Adipose tissue (tissue), 3 donors: ENCODE data around the gene ABHD17B. TPM values are rescaled to one million over a fixed set of nuclear protein-coding genes. Genes with fewer than 3 reads are reported as not detected.

ENCODE experiments used
- H3K27ac ChIP-seq: one replicate; pipeline ENCODE4 v1.5.1; 2013; ENCODE audit warnings: low read depth, low read length
- WGBS, 3 donors: extraction: QIAGEN DNeasy Blood & Tissue Kit; methylation state at CpG; one replicate each; pipeline ENCODE4 v1.1.7; 2013; 5-methylcytosine and 5-hydroxymethylcytosine counted together
- polyA plus RNA-seq, 3 donors: library from polyadenylated mRNA; stranded (reverse); fragments of 200-250 nt; gene quantifications; one replicate each; pipeline ENCODE4 v1.2.3, GENCODE V29; 2013
- donor health status: healthy with polysubstance abuse.
- donor health status: Bipolar disorder and iron deficiency.
- donor health status: healthy.

ABHD17B gene
- polyA plus RNA-seq, 3 donors, result 3.9 to 9.7 (median 7.6) TPM

DNA sequence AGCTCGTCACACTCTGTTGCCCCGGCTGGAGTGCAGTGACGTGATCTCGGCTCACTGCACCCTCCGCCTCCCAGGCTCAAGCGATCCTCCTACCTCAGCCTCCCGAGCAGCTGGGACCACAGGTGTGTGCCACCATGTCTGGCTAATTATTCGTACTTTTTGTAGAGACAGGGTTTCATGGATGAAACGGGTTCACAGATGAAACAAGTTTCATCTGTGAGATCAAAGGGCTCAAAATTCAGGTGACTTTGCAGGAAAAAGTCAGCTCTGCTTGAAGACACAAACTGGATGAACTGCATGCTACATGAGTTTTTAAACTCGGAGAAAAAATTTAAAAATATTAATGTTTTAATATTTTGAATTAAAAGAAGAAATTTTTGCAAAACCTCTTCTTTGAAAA, 24.5 kb downstream of the ABHD17B start:
- 94 to 97% (median 94%) methylated on average over 10 of the region's 10 CpGs for WGBS, 3 donors
- H3K27ac ChIP-seq, result no peak overlapping the region

DNA sequence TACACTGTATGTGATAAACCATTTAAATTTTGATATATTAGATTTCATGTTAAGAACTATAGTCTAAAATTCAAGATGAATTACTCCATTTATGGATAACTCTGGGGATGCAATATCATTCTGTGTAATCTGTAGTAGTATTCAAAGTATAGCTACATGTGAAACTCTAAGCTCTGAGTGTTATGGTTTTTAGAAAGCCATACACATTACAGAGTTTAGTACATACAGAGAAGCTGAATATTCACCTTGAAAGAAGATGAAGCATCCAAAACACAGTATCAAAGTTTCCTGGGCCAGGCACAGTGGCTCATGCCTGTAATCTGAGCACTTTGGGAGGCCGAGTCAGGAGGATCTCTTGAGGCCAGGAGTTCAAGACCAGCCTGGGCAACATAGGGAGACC, 25.0 kb downstream of the ABHD17B start:
- WGBS, 3 donors, result 93 to 98% (median 93%) methylated on average over 1 of the region's 1 CpG
- H3K27ac ChIP-seq, result no peak overlapping the region

DNA sequence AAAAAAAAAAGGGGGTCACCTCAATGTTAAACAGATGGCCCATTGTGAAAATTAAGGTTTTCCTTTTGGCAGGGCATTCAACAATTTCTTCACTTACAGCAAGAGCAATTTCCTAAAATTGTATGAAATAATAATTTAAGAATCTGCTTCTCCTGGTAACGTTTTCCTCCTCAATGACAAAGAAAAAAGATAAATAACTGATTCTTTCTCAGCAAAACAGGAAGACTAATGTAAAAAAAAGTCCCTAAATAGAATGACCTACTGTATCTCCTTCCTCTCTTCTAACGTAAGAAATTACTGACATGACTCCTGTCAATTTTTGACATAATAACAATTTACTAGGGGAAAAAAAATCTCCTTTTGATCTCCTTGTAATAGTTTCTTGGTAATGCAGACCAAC, 25.5 kb downstream of the ABHD17B start:
- 9 to 42% (median 19%) methylated on average over 2 of the region's 2 CpGs for WGBS, 3 donors
- no peak overlapping the region for H3K27ac ChIP-seq

DNA sequence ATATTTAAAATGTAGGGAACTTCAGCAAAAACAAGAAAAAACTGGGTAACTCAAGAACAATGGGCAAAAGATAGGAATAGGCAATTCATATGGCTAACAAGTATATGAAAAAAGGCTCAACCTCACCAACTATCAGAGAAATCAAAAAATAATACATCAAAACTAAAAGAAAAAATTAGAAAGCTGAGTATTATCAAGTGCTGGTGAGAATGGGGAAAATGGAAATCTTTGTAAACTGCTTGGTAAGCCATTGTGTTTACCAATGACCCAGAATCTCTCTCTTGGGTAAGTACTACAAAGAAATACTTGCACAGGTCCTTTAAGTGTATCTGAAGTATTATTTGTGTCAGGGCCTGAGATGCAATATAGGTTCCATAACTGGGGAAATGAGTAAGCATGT, 27.0 kb downstream of the ABHD17B start:
- H3K27ac ChIP-seq, result no peak overlapping the region

- no peak overlapping the region for H3K27ac ChIP-seq
- WGBS, 3 donors, result 49 to 99% (median 95%) methylated on average over 2 of the region's 2 CpGs
Observed at GRCh38 chr9:71879644-71880174, 31.3 kb downstream of the ABHD17B start.

GRCh38 chr9:71878327-71879274, 32.4 kb downstream of the ABHD17B start:
- WGBS, 3 donors, result 98% methylated on average over 4 of the region's 4 CpGs

DNA sequence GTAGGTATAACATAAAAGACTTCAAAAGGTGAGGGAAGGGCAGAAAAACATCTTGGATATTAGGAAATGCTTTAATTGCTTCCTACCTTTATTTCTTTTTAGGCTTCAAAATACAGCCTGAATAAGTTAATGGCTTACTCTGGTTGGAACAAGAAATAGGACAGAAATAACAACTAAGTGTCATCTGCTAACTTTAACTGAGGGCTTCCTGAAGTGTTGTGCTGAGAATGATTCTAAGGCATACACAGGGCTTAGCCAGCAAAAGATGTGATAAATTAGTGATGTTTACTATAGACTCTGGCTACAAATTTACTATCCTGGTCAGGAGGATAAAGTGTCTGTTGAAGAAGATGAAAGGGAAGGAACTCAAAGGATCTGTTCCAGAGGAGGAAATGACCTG, 34.2 kb downstream of the ABHD17B start:
- no peak overlapping the region for H3K27ac ChIP-seq

More at GRCh38 chr9:71878327-71879274, 32.4 kb downstream of the ABHD17B start:
- no peak overlapping the region for H3K27ac ChIP-seq

GRCh38 chr9:71876106-71876505, 34.9 kb downstream of the ABHD17B start:
- H3K27ac ChIP-seq, result no peak overlapping the region
- 77 to 93% (median 91%) methylated on average over 2 of the region's 2 CpGs for WGBS, 3 donors

- 97 to 99% (median 99%) methylated on average over 6 of the region's 6 CpGs for WGBS, 3 donors
- H3K27ac ChIP-seq, result no peak overlapping the region
Observed at GRCh38 chr9:71875345-71875744, 35.6 kb downstream of the ABHD17B start.

GRCh38 chr9:71863631-71864030, 47.4 kb downstream of the ABHD17B start:
- H3K27ac ChIP-seq, result no peak overlapping the region
- 71 to 89% (median 81%) methylated on average over 1 of the region's 1 CpG for WGBS, 3 donors

GRCh38 chr9:71861618-71862017, 49.4 kb downstream of the ABHD17B start:
- H3K27ac ChIP-seq, result no peak overlapping the region
- 70 to 82% (median 80%) methylated on average over 3 of the region's 3 CpGs for WGBS, 3 donors

DNA sequence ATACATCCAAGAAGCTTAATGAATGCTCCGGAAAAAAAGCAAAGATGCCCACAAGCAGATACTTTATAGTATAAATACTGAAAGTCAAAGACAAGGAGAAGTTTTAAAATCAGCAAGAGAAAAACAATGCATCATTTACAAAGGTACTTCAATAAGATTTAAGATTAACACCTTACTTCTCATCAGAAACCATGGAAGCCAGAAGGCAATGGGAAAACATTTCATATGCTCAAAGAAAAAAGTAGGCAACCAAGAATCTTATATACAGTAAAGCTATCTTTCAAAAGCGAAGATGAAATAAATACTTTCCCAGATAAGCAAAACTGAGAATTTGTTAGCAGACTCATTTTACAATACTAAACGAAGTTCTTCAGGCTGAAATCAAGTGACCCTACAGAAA, 51.1 kb downstream of the ABHD17B start:
- H3K27ac ChIP-seq, result no peak overlapping the region
- WGBS, 3 donors, result 97 to 98% (median 98%) methylated on average over 3 of the region's 3 CpGs

DNA sequence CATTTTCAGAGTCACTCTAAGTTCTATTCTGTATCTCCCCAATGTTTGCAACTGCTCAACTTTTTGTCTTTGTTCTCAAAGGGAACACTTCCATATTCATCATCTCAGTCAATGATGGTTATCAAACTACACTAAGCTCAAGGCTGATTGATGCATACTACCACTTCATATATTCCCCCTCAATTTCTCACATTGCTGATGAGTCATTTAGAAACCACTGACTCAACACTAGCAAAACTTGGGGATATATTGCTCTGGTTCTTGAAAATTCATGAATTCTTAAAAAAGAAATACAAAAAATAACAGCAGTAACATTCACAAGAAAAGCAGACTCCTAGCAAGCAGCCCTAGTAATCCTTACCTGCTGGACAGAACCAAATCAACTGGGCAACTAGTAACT, 52.2 kb downstream of the ABHD17B start:
- H3K27ac ChIP-seq, result no peak overlapping the region

DNA sequence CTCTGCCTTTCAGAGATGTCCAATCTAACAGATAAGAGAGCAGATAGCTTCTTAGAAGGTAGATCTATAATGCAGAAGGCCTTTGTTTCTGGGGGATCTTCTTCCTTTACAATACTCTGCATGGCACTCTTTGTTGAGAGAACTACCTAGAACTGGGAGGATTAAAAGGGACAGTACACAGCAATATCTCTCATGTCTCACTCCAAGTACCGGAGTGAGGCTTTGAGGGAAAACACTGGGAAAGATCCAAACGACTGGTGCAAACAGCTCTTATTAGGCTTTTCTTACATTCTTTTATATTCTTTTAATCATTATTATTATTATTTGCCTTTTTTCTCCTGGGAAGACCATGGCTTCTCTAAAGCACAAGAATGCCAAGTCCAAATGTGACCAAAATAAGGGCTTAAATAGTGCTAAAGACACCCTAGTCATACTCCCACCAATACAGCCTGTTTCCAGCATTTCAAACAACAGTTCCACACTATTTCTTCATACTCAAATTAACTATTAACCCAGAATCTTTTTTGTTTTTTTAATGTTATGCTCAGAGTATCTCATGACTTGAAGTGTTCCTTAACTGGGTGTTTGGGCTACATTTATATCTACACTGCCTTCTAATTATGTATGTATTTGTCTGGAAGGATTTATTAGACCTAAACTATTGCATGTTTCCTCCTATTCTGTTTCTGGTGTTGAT, 52.7 kb downstream of the ABHD17B start:
- H3K27ac ChIP-seq, result no peak overlapping the region
- WGBS, 3 donors, result 91 to 98% (median 91%) methylated on average over 2 of the region's 2 CpGs

GRCh38 chr9:71857159-71857558, 53.8 kb downstream of the ABHD17B start:
- H3K27ac ChIP-seq, result no peak overlapping the region

DNA sequence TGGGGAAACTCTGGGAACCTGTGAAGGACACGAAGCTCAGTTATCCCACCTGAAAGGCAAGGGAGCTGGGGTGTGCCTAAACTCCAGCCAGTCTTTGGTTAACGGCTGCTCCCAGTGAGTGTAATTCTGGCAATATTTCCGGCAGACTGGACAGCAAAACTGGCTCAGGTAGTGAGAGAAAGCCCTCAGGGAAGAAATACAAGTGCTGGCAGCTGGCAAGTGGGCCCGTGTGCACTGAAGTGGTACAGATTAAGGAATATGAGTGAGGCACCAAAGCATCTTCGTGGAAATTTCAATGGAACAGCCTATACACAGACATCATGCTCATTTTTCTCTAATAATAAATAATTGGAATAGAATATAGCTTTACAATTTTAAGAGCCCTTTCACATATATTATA, 56.2 kb downstream of the ABHD17B start:
- H3K27ac ChIP-seq, result no peak overlapping the region
- WGBS, 3 donors, result 79 to 86% (median 85%) methylated on average over 5 of the region's 5 CpGs

DNA sequence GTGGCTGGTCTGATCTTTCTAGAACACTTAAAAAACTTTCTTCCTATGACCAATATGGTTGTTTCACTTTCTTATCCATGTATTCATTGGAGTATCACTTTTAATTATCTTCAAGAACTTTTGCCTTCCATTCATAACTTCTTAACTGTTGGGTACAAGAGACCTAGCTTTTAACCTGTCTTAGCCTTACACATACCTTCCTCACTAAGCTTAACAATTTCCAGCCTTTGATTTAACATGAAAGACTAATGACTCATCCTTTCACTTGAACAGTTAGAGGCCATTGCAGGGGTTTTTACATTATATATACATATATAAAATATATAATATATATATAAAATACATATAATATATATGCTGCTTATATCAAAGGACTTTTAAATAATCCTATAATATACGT, 57.9 kb downstream of the ABHD17B start:
- no peak overlapping the region for H3K27ac ChIP-seq
- WGBS, 3 donors, result 90 to 94% (median 93%) methylated on average over 1 of the region's 1 CpG

GRCh38 chr9:71850996-71851395, 60.0 kb downstream of the ABHD17B start:
- H3K27ac ChIP-seq, result no peak overlapping the region

GRCh38 chr9:71847892-71848291, 63.1 kb downstream of the ABHD17B start:
- 77 to 87% (median 79%) methylated on average over 2 of the region's 2 CpGs for WGBS, 3 donors
- H3K27ac ChIP-seq, result no peak overlapping the region

GRCh38 chr9:71844808-71845207, 66.2 kb downstream of the ABHD17B start:
- no peak overlapping the region for H3K27ac ChIP-seq
